Measurements from ENCODE around the gene PHPT1. TPM values are rescaled to one million over a fixed set of nuclear protein-coding genes. Genes with fewer than 3 reads are reported as not detected.

The PHPT1 gene
- total and polyA plus RNA-seq, 2 of the 13 experiments (the other 11 are each of a cell fraction or from before 2014, with no cell fraction given): 189 to 192 TPM

DNA sequence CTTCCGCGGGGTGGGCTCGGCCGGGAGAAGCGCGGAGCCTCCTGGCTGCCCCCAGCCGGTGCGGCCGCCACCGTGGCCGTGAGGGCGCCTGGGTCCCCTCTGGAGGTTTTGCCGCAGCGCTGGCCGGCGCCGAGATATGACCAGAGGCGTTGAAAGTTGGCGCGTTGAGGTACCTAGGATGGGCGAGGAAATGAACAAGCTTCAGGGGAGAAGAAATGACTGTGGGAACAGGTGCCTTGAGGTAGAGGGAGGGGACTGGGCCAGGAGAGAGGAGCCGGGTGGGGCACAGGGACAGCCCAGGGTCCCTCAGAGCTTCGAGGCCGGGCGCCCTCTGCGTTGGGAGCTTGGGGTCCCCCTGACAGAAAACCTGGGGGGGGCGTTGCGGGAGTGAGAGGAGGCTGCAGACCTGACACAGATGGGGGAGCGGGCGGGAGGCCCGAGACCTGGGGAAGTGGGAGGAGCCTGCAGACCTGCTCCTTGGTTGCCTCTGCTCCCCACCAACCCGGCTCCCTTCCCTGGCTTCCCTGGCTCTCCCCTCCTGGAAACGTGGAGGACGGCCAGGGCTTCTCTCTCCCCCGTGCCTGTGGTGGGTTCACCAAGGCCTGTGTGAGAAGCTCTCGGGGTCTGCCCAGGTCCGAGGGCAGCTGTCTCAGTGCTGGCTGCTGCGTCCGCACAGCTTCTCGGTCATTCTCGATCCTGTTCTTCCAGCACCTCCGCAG is 27.2 kb upstream of the PHPT1 start:
- H3K9ac ChIP-seq (ENCODE audit: insufficient read depth, low read depth, low read length): no peak overlapping the region
- WGBS (ENCODE audit: low lambda C conversion rate): 97% methylated on average over 41 of the region's 42 CpGs
- POLR2A ChIA-PET: no interaction called here
- peaks cover 14% of the 10 kb centered on the region for H3K4me1 ChIP-seq (ENCODE audit: insufficient read depth, low read length)
- peaks cover 24 to 43% of the 10 kb centered on the region in 2 experiments; a peak in 4 of 5 replicates for H3K36me3 ChIP-seq (replicated peaks in 1 of 2; ENCODE audit: control insufficient read depth in 1 of 2, insufficient read depth in 2 of 2, low read length in 2 of 2)
- no peak for DNase-seq (ENCODE audit: low spot score)
- intact Hi-C loops (cut with micrococcal nuclease; ENCODE audit: unreplicated experiment): no loop called here
- TF ChIP-seq RBFOX2 (IDR thresholded peaks at IDR 0.05; ENCODE audit: low read depth, low read length): peak; percentile 23; the same call in 1 of the 2 replicates
- TF ChIP-seq POLR2G (IDR thresholded peaks at IDR 0.05; ENCODE audit: low read depth, low read length): 0 out of 2 replicates have a peak, but pooled peaks have one; percentile 16
- peak; percentile 17 for TF ChIP-seq AGO2 (optimal IDR thresholded peaks at IDR 0.05; ENCODE audit: low read depth, low read length)
- TF ChIP-seq RBM22 (optimal IDR thresholded peaks at IDR 0.05; ENCODE audit: low read length): peak; percentile 58
- no peak for TF ChIP-seq ZNF331 (CRISPR knock-in tag; IDR thresholded peaks at IDR 0.05)
- CTCF ChIA-PET (ENCODE audit: low intra/inter-chr PET ratio, low total read pairs): no interaction called here
- no peak for FAIRE-seq
- H4K20me1 ChIP-seq (ENCODE audit: insufficient read depth, low read length): no peaks in the 10 kb centered on the region
- peaks cover 17% of the 10 kb centered on the region for H3K79me2 ChIP-seq (ENCODE audit: insufficient read depth, low read length)
- no TSS peak for BruUV-seq (replicated peaks)
- no peak overlapping the region for H3K27ac ChIP-seq (ENCODE audit: extremely low read length, insufficient read depth, low read length)
- no peak overlapping the region for H3K4me3 ChIP-seq (replicated peaks in 1 of 3; ENCODE audit: insufficient read depth in 1 of 3, low read depth in 2 of 3, low read length in 3 of 3)
- in situ Hi-C loops (cut with HindIII; ENCODE audit: extremely low pct_ligation_motif_present, low pct_unique_long_range_greater_than_20kb): no loop called here
- no peak overlapping the region for H2AFZ ChIP-seq (ENCODE audit: low read length)
- H3K27me3 ChIP-seq (ENCODE audit: control insufficient read depth in 1 of 2, insufficient read depth in 2 of 2, low read length in 2 of 2): no peaks in the 10 kb centered on the region
- H3K9me3 ChIP-seq (ENCODE audit: low read length): no peaks in the 10 kb centered on the region
- ATAC-seq: no peak
- no peak overlapping the region for H3K4me2 ChIP-seq (ENCODE audit: low read depth, low read length)

DNA sequence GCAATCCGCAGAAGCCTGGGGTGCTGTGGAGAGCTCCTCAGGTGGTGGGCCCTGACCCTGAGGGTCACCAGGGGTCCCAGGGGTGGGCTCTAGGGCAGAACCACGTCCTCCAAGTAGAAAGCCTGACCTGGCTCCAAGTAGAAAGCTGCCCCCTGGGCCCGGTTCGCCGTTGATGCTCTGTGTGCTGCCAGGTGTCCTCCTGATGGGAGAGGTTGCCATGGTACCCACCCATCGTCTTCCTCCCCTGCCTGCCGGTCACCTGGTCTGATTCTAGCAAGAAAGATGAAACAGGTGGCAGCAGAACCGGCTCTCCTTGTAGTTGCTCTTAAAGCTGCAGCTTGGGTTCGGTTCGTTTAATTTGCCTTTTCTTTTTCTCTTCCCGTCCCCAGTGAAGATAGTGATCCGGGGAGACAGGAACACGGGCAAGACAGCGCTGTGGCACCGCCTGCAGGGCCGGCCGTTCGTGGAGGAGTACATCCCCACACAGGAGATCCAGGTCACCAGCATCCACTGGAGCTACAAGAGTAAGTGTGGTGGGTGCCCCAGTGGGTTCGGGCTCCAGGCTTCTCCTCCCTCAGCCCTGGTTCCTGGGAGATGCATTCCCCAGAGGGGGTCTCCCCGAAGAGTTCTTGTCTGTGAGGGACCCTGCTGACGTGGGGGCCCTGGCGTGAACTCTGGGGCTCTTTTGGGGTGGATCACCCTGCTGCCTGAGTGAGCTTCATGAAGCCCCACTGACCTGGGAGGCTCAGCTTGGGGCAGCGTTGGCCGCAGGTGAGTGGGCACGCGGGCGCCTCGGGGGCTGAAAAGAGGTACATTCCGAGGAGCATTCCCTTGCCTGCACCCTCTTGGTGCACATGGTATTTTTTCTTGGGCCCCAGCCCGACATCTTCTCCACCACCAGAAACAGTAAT is 25.8 kb upstream of the PHPT1 start:
- no peak overlapping the region for H2AFZ ChIP-seq (ENCODE audit: low read length)
- WGBS (ENCODE audit: low lambda C conversion rate): 97% methylated on average over 21 of the region's 30 CpGs
- POLR2A ChIA-PET: interaction anchor here (0.8 kb wide), 1 partner anchor 14 kb away, joined by 4 read pairs; no protein-coding TSS in a partner anchor
- H3K9me3 ChIP-seq (ENCODE audit: low read length): no peaks in the 10 kb centered on the region
- CTCF ChIA-PET (ENCODE audit: low intra/inter-chr PET ratio, low total read pairs): no interaction called here
- intact Hi-C loops (cut with micrococcal nuclease; ENCODE audit: unreplicated experiment) (no loop called here), in situ Hi-C loops (cut with HindIII; ENCODE audit: extremely low pct_ligation_motif_present, low pct_unique_long_range_greater_than_20kb) (no loop called here)
- H3K79me2 ChIP-seq (ENCODE audit: insufficient read depth, low read length): peaks cover 14% of the 10 kb centered on the region
- H3K4me3 ChIP-seq (replicated peaks in 1 of 3; ENCODE audit: insufficient read depth in 1 of 3, low read depth in 2 of 3, low read length in 3 of 3): no peak overlapping the region
- H3K27me3 ChIP-seq (ENCODE audit: control insufficient read depth in 1 of 2, insufficient read depth in 2 of 2, low read length in 2 of 2): no peaks in the 10 kb centered on the region
- ATAC-seq: no peak
- FAIRE-seq: no peak
- no peak for DNase-seq (ENCODE audit: low spot score)
- TF ChIP-seq ZNF501 (CRISPR knock-in tag; IDR thresholded peaks at IDR 0.05) (no peak), RBM22 (optimal IDR thresholded peaks at IDR 0.05; ENCODE audit: low read length) (peak; percentile 64)
- no peak overlapping the region for H3K4me2 ChIP-seq (ENCODE audit: low read depth, low read length)
- BruUV-seq (replicated peaks): no TSS peak
- H3K36me3 ChIP-seq (replicated peaks in 1 of 2; ENCODE audit: control insufficient read depth in 1 of 2, insufficient read depth in 2 of 2, low read length in 2 of 2): peaks cover 30 to 54% of the 10 kb centered on the region in 2 experiments
- no peak overlapping the region for H3K27ac ChIP-seq (ENCODE audit: extremely low read length, insufficient read depth, low read length)
- H3K9ac ChIP-seq (ENCODE audit: insufficient read depth, low read depth, low read length): no peak overlapping the region
- peaks cover 14% of the 10 kb centered on the region for H3K4me1 ChIP-seq (ENCODE audit: insufficient read depth, low read length)
- no peaks in the 10 kb centered on the region for H4K20me1 ChIP-seq (ENCODE audit: insufficient read depth, low read length)

All from HepG2 (cell line).